HAP-1 (cell line): ENCODE measurements around the gene RESF1.
A peak's percentile ranks its signal among the peaks of the same experiment; 100 is the strongest.
"Not testable (repeated sequence)": the region's sequence is repeated elsewhere in the genome, so short reads cannot be mapped to it uniquely, and the experiment has no call there.

Source experiments
- DNase-seq, 2 experiments: peaks; one replicate each; pipeline ENCODE4 v3.0.0-alpha.2; 2016 to 2020; ENCODE audit warnings: low spot score in 2 of 2
- H3K27me3 ChIP-seq: fragments of 250-450 bp; sonication (Bioruptor Pico); 2 replicates; pipeline ENCODE4 v1.5.1; 2020; ENCODE audit warnings: low read depth, mild to moderate bottlenecking, moderate library complexity
- H3K36me3 ChIP-seq: fragments of 250-450 bp; sonication (Bioruptor Pico); replicated peaks from 2 replicates; pipeline ENCODE4 v1.5.1; 2020; ENCODE audit warnings: mild to moderate bottlenecking
- H3K4me1 ChIP-seq: fragments of 250-450 bp; sonication (Bioruptor Pico); 2 replicates; pipeline ENCODE4 v1.5.1; 2020; ENCODE audit warnings: mild to moderate bottlenecking
- H3K4me3 ChIP-seq: fragments of 250-450 bp; sonication (Bioruptor Pico); 2 replicates; pipeline ENCODE4 v1.5.1; 2020; ENCODE audit warnings: mild to moderate bottlenecking, moderate library complexity
- H3K9me3 ChIP-seq: fragments of 250-450 bp; sonication (Bioruptor Pico); 2 replicates; pipeline ENCODE4 v1.5.1; 2020; ENCODE audit warnings: mild to moderate bottlenecking, moderate library complexity
- in situ Hi-C: fragments of 300-500 bp; cut with MboI; formaldehyde crosslinking; loops from 3 replicates; pipeline ENCODE4 v1.14.3; 2020; ENCODE audit warnings: low sequenced_read_pairs, inconsistent platforms, mixed read lengths

The RESF1 gene, protein sequence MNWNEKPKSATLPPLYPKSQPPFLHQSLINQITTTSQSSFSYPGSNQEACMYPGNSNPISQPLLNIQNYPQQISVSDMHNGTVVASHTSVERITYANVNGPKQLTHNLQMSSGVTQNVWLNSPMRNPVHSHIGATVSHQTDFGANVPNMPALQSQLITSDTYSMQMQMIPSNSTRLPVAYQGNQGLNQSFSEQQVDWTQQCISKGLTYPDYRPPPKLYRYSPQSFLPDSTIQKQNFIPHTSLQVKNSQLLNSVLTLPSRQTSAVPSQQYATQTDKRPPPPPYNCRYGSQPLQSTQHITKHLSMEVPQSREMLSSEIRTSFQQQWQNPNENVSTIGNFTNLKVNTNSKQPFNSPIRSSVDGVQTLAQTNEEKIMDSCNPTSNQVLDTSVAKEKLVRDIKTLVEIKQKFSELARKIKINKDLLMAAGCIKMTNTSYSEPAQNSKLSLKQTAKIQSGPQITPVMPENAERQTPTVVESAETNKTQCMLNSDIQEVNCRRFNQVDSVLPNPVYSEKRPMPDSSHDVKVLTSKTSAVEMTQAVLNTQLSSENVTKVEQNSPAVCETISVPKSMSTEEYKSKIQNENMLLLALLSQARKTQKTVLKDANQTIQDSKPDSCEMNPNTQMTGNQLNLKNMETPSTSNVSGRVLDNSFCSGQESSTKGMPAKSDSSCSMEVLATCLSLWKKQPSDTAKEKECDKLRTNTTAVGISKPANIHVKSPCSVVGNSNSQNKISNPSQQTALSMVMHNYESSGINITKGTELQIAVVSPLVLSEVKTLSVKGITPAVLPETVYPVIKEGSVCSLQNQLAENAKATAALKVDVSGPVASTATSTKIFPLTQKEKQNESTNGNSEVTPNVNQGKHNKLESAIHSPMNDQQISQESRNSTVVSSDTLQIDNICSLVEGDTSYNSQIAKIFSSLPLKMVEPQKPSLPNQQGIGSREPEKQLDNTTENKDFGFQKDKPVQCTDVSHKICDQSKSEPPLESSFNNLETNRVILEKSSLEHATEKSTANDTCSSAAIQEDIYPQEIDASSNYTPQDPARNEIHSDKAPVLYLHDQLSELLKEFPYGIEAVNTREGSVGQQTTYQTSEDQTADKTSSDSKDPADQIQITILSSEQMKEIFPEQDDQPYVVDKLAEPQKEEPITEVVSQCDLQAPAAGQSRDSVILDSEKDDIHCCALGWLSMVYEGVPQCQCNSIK (N-terminal part only)

GRCh38 chr12:31959161-31959700, at the start of gene RESF1:
RESF1 (plus strand) TSS chr12:31959415; CDS start chr12:31980956, 21,541 bp downstream.
- in situ Hi-C loops, result no loop called here
- peaks cover 42% of the 10 kb centered on the region for H3K4me1 ChIP-seq
- peak; percentile 87 to 93 for DNase-seq

GRCh38 chr12:31914927-31915326, 44.3 kb upstream of the RESF1 start:
- Histone ChIP-seq H3K27me3 (no peaks in the 10 kb centered on the region), H3K36me3 (no peaks in the 10 kb centered on the region), H3K9me3 (no peaks in the 10 kb centered on the region), H3K4me1 (no peaks in the 10 kb centered on the region), H3K4me3 (no peak overlapping the region)
- in situ Hi-C loops, result no loop called here
- no peak for DNase-seq

More at GRCh38 chr12:31959161-31959700, at the start of gene RESF1:
- Histone ChIP-seq H3K4me3 (peak within 1 kb of the TSS; percentile 56), H3K36me3 (peaks cover 14% of the 10 kb centered on the region), H3K27me3 (no peaks in the 10 kb centered on the region), H3K9me3 (no peaks in the 10 kb centered on the region)

GRCh38 chr12:31915446-31915845, 43.8 kb upstream of the RESF1 start:
- no peak for DNase-seq
- Histone ChIP-seq H3K27me3 (no peaks in the 10 kb centered on the region), H3K36me3 (no peaks in the 10 kb centered on the region), H3K9me3 (no peaks in the 10 kb centered on the region), H3K4me1 (no peaks in the 10 kb centered on the region), H3K4me3 (no peak overlapping the region)
- in situ Hi-C loops, result no loop called here

DNA sequence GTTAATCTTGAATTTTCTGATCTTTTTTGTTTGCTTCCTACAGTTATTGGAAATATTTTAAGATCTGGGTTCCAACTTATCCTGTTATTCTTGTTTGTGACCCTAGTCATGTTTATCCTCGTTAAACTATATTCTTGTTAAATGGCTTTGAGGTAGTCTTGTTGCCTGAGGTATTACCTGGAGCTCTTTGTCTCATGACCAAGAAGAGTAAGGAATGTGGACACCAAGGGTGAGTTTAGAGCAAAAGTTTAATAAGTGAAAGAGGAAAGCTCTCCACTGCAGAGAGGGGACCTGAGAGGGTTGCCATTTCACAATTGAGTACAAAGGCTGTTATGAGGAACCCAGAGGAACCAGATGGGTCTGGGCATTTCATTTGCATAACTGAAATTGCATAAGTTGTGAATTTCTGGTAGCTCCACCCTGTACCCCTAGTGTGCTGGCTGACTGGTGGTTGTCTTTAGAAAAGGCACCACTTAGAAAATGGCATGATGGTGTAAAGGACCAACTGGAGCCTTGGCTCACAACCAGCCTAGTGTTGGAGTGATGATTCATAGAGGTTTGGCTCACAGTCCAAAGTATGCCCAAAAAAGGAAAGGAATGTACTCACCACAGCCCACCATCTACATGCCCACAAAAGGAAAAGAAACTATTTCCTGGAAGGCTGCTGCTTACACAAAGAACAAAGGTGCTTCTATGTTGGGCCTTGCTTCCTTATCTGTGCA, 36.7 kb upstream of the RESF1 start:
- in situ Hi-C loops, result no loop called here
- Histone ChIP-seq H3K4me3 (no peak overlapping the region), H3K4me1 (no peaks in the 10 kb centered on the region), H3K36me3 (no peaks in the 10 kb centered on the region), H3K27me3 (no peaks in the 10 kb centered on the region), H3K9me3 (peaks cover 13% of the 10 kb centered on the region)
- no peak for DNase-seq

- in situ Hi-C loops, result no loop called here
Measured at GRCh38 chr12:31923063-31923412, 36.2 kb upstream of the RESF1 start.

DNA sequence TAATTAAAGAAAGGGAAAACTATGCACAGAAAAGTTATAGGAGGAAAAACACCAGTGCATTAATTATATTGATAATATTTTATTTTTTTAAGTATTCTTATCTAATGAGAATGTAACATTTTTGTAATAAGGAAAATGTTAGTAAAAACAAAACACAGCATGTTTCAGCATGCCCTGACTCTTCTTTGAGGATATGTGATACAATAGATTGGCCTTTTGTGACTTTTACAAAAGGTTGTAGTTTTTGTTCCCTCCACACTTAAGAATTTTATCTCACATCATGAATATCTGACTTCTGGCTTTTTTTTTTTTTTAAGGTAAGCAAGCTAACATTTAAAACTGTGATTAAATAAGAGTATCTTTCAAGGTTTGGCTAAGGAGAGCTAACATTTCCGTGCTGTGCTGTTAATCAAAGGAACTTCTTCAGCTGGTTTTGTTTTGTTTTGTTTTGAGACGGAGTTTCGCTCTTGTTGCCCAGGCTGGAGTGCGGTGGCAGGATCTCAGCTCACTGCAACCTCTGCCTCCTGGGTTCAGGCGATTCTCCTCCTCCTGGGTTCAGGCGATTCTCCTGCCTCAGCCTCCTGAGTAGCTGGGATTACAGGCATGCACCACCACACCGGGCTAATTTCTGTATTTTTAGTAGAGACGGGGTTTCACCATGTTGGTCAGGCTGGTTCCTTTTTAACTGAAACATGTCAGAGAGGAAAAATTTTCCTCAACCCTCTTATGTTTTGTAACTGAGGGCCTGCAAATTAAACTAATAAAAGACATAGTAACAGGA, 30.8 kb upstream of the RESF1 start:
- Histone ChIP-seq H3K27me3 (no peaks in the 10 kb centered on the region), H3K4me1 (peaks cover 14% of the 10 kb centered on the region), H3K36me3 (no peaks in the 10 kb centered on the region), H3K9me3 (peaks cover 3% of the 10 kb centered on the region), H3K4me3 (no peak overlapping the region)
- no peak for DNase-seq
- in situ Hi-C loops, result no loop called here

More at GRCh38 chr12:31923063-31923412, 36.2 kb upstream of the RESF1 start:
- no peak for DNase-seq
- Histone ChIP-seq H3K9me3 (peaks cover 13% of the 10 kb centered on the region), H3K36me3 (no peaks in the 10 kb centered on the region), H3K4me3 (no peak overlapping the region), H3K27me3 (no peaks in the 10 kb centered on the region), H3K4me1 (no peaks in the 10 kb centered on the region)

GRCh38 chr12:31929027-31929526, 30.1 kb upstream of the RESF1 start:
- peaks cover 14% of the 10 kb centered on the region for H3K4me1 ChIP-seq
- no peaks in the 10 kb centered on the region for H3K36me3 ChIP-seq
- in situ Hi-C loops, result no loop called here
- peaks cover under 1% of the 10 kb centered on the region for H3K9me3 ChIP-seq
- peak in 1 of 2 experiments; percentile 22 for DNase-seq
- H3K27me3 ChIP-seq, result no peaks in the 10 kb centered on the region
- no peak overlapping the region for H3K4me3 ChIP-seq

DNA sequence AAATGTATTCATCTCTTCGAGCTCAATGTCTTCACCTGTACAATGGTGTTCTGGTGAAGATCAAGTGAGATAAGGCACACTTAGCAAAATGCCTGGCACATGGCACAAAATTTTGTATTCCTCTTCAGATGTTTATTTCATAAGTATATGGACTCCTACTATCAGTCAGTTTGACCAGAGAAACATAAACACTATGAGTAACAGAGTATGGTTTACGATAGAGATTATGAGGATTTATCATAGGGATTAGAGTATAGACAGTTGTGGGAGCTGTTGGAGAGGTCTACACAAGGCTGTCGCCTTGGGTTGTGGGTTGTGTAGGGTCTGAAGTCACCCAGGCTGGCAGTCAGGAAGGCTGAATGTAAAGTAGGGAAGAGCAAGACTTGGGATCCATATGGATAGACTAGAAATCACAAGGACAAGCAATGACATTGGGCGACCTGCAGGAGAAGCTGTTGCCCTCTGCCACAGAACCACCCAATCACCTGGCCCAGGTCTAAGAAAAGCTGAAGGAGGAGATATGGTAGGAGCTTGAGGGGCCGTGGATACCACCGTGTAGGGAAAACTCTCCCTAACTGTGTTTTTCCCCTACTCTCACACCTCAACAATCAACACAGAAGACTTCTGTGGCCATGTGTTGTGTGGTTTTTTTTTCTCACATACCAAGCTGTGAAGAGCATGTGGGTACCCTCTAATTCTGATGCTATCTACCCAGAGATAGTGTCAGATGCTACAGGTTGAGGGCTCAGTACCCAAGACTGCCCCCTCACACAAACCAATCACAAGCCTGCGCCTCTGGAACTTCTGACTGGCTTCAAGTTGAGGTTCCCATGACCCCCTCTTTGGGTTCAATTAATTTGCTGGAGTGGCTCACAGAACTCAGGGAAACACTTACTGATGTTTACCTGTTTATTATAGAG, 27.2 kb upstream of the RESF1 start:
- in situ Hi-C loops, result no loop called here
- DNase-seq, result no peak
- Histone ChIP-seq H3K9me3 (0 out of 2 replicates have a peak, but pooled peaks cover 2% of the 10 kb centered on the region), H3K4me1 (peaks cover 14% of the 10 kb centered on the region), H3K27me3 (no peaks in the 10 kb centered on the region), H3K36me3 (no peaks in the 10 kb centered on the region), H3K4me3 (no peak overlapping the region)

DNA sequence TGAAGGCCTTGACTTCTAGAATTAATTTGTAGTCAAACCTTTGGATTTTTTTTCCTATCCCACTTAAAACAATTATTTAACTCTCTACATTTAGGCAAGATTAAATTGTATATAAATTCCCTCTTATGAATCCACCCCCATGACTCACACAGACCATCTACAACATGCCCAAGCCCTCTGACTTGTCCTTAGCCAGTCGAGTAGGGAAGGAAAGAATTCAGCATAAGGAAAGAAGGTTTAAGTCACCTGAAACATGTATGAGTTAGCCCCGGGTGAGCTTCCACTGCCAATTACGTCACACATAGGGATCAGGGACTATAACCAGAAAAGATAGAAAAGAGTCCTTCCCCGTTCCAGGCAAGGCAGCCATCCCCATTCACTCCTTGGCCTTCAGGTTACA, 14.9 kb upstream of the RESF1 start:
- no peak for DNase-seq
- in situ Hi-C loops, result no loop called here
- H3K27me3 ChIP-seq, result no peaks in the 10 kb centered on the region
- no peak overlapping the region for H3K4me3 ChIP-seq
- no peaks in the 10 kb centered on the region for H3K36me3 ChIP-seq
- no peaks in the 10 kb centered on the region for H3K4me1 ChIP-seq
- no peaks in the 10 kb centered on the region; the same call in 1 of the 2 replicates for H3K9me3 ChIP-seq

DNA sequence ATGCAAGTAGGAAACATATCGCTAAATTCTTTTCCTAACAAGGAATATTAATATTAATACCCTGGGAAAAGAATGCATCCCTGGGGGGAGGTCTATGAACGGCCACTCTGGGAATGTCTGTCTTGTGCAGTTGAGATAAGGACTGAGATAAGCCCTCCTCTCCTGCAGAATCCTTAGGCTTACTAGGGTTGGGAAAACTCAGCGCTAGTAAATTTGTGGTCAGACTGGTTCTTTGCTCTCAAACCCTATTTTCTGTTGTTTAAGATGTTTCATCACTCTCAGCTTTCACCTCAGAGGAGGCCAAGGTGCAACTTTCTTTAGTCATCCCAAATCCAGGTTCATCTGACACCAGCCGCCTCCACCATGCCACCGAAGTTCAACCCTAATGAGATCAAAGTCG, 11.2 kb upstream of the RESF1 start:
- Histone ChIP-seq H3K9me3 (no peaks in the 10 kb centered on the region; the same call in 1 of the 2 replicates), H3K36me3 (no peaks in the 10 kb centered on the region), H3K4me3 (no peak overlapping the region), H3K27me3 (no peaks in the 10 kb centered on the region), H3K4me1 (no peaks in the 10 kb centered on the region)
- no peak for DNase-seq
- in situ Hi-C loops, result no loop called here

GRCh38 chr12:31948697-31949359, 10.4 kb upstream of the RESF1 start:
- in situ Hi-C loops, H3K36me3 ChIP-seq, H3K27me3 ChIP-seq, H3K4me3 ChIP-seq, H3K4me1 ChIP-seq, DNase-seq, H3K9me3 ChIP-seq: not testable (repeated sequence)
